ENCODE data around the gene GRAMD2A. TPM values are rescaled to one million over a fixed set of nuclear protein-coding genes. Genes with fewer than 3 reads are reported as not detected.
"Not testable (repeated sequence)": the region's sequence is repeated elsewhere in the genome, so short reads cannot be mapped to it uniquely, and the experiment has no call there.

GRAMD2A gene
- total RNA-seq, 1 experiment from 2014 or later, result not detected

- peak; percentile 39 for DNase-seq (ENCODE audit: low read depth)
These were observed 13.3 kb downstream of the GRAMD2A start for GRCh38 chr15:72184165-72184811.

GRCh38 chr15:72183781-72184164 is 13.8 kb downstream of the GRAMD2A start:
- DNase-seq (ENCODE audit: low read depth), result no peak

- DNase-seq (ENCODE audit: low read depth), result no peak
These were observed 14.9 kb downstream of the GRAMD2A start for GRCh38 chr15:72182673-72183072.

- DNase-seq (ENCODE audit: low read depth), result no peak
These were observed 15.3 kb downstream of the GRAMD2A start for GRCh38 chr15:72182244-72182643.

- no peak for DNase-seq (ENCODE audit: low read depth)
These were observed 16.7 kb downstream of the GRAMD2A start for GRCh38 chr15:72180761-72181324.

- peak; percentile 62 for DNase-seq (ENCODE audit: low read depth)
These were observed 17.5 kb downstream of the GRAMD2A start for GRCh38 chr15:72179950-72180581.

GRCh38 chr15:72178976-72179585 is 18.5 kb downstream of the GRAMD2A start:
- DNase-seq (ENCODE audit: low read depth), result no peak

- DNase-seq (ENCODE audit: low read depth), result no peak
These were observed 20.8 kb downstream of the GRAMD2A start for GRCh38 chr15:72176743-72177142.

GRCh38 chr15:72176159-72176558 is 21.4 kb downstream of the GRAMD2A start:
- DNase-seq (ENCODE audit: low read depth), result no peak

- no peak for DNase-seq (ENCODE audit: low read depth)
These were observed 22.2 kb downstream of the GRAMD2A start for GRCh38 chr15:72175186-72176044.

GRCh38 chr15:72174551-72175165 is 22.9 kb downstream of the GRAMD2A start:
- DNase-seq (ENCODE audit: low read depth), result no peak

GRCh38 chr15:72173864-72174550 is 23.6 kb downstream of the GRAMD2A start:
- DNase-seq (ENCODE audit: low read depth), result no peak

- no peak for DNase-seq (ENCODE audit: low read depth)
These were observed 24.2 kb downstream of the GRAMD2A start for GRCh38 chr15:72173401-72173800.

GRCh38 chr15:72172796-72173195 is 24.8 kb downstream of the GRAMD2A start:
- DNase-seq (ENCODE audit: low read depth), result no peak

- DNase-seq (ENCODE audit: low read depth), result not testable (repeated sequence)
These were observed 25.6 kb downstream of the GRAMD2A start for GRCh38 chr15:72171978-72172377.

- no peak for DNase-seq (ENCODE audit: low read depth)
These were observed 26.9 kb downstream of the GRAMD2A start for GRCh38 chr15:72170691-72171090.

GRCh38 chr15:72169921-72170611 is 27.5 kb downstream of the GRAMD2A start:
- no peak for DNase-seq (ENCODE audit: low read depth)

GRCh38 chr15:72169236-72169920 is 28.2 kb downstream of the GRAMD2A start:
- DNase-seq (ENCODE audit: low read depth), result no peak

GRCh38 chr15:72168808-72169190 is 28.8 kb downstream of the GRAMD2A start:
- DNase-seq (ENCODE audit: low read depth), result no peak

Measured in LHCN-M2 (cell line).